ENCODE data around the gene ANKRD33. TPM values are rescaled to one million over a fixed set of nuclear protein-coding genes. Genes with fewer than 3 reads are reported as not detected.
A peak's percentile ranks its signal among the peaks of the same experiment; 100 is the strongest.

Gene ANKRD33
- polyA plus RNA-seq, 1 of the 3 experiments (the other 2 are of a cell fraction): not detected

GRCh38 chr12:51908876-51909592 is 21.1 kb downstream of the ANKRD33 start:
- no peak overlapping the region for H3K27ac ChIP-seq (ENCODE audit: low read depth in 2 of 2, low read length in 1 of 2)

DNA sequence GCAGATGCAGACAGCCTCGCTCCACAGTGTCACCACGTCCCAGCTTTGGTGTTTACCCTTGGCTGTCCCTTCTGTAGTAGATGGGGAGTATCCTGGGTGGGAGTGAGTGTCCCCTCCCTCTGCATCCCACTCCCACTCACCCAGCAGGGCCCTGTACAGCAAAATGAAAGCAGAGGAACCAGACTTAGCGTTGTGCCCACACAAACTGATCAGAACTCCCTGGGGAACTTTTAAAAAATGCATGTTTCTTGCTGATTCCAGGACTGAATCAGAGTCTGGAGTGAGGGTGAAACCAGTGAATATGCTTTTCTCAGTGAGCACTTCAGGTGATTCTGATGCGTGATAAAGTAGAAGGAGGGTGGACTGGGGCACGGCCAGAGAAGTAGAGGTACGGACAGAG is 22.3 kb downstream of the ANKRD33 start:
- Histone ChIP-seq H3F3A (replicated peaks; ENCODE audit: insufficient read depth) (no peaks in the 10 kb centered on the region), H3K27ac (ENCODE audit: low read depth in 2 of 2, low read length in 1 of 2) (peak overlapping the region in 1 of 2 experiments; percentile 84; a peak in 2 of 4 replicates), H2AFZ (ENCODE audit: low read depth) (no peak overlapping the region), H3K9me2 (no peaks in the 10 kb centered on the region), H3K4me2 (no peak overlapping the region), H3K4me1 (ENCODE audit: control insufficient read depth in 1 of 2, insufficient read depth in 2 of 2, low read depth in 1 of 2, low read length in 1 of 2) (peaks cover 0 to 68% of the 10 kb centered on the region in 2 experiments; a peak in 2 of 4 replicates), H3K36me3 (replicated peaks in 1 of 2; ENCODE audit: control insufficient read depth in 1 of 2, insufficient read depth in 2 of 2, low read length in 1 of 2) (no peaks in the 10 kb centered on the region), H3K27me3 (ENCODE audit: insufficient read depth) (no peaks in the 10 kb centered on the region), H4K20me1 (ENCODE audit: insufficient read depth) (no peaks in the 10 kb centered on the region), H3K9ac (no peak overlapping the region), H3K79me2 (ENCODE audit: insufficient read depth) (no peaks in the 10 kb centered on the region), H3K4me3 (ENCODE audit: low read depth in 2 of 2, low read length in 1 of 2) (no peak overlapping the region), H3K9me3 (no peaks in the 10 kb centered on the region)
- WGBS (ENCODE audit: low lambda C conversion rate): 88% methylated on average over 5 of the region's 6 CpGs
- DNase-seq: no peak
- TF ChIP-seq JUND (IDR thresholded peaks at IDR 0.05) (no peak), EZH2phosphoT487 (IDR thresholded peaks at IDR 0.05; ENCODE audit: borderline replicate concordance, low read depth) (no peak), RFX5 (IDR thresholded peaks at IDR 0.05; ENCODE audit: low read length) (no peak), CHD2 (IDR thresholded peaks at IDR 0.05; ENCODE audit: low read length, partially characterized antibody) (no peak), FOSL2 (IDR thresholded peaks at IDR 0.05; ENCODE audit: borderline replicate concordance, low read depth) (no peak), TCF12 (IDR thresholded peaks at IDR 0.05) (no peak), TEAD4 (IDR thresholded peaks at IDR 0.05; ENCODE audit: borderline replicate concordance, insufficient read depth) (no peak), MAX (IDR thresholded peaks at IDR 0.05; ENCODE audit: low read depth) (no peak), CTCF (IDR thresholded peaks at IDR 0.05) (no peak), YY1 (IDR thresholded peaks at IDR 0.05; ENCODE audit: low read depth) (no peak), USF1 (IDR thresholded peaks at IDR 0.05; ENCODE audit: borderline replicate concordance, low read depth) (no peak), MXI1 (IDR thresholded peaks at IDR 0.05; ENCODE audit: low read depth, low read length) (no peak), RXRA (IDR thresholded peaks at IDR 0.05; ENCODE audit: borderline replicate concordance, low read depth) (no peak), SIN3A (IDR thresholded peaks at IDR 0.05; ENCODE audit: borderline replicate concordance, low read depth, low read length) (no peak), SMC3 (IDR thresholded peaks at IDR 0.05; ENCODE audit: low read depth, low read length) (no peak), USF2 (IDR thresholded peaks at IDR 0.05; ENCODE audit: borderline replicate concordance, low read depth, low read length) (no peak), POLR2AphosphoS5 (IDR thresholded peaks at IDR 0.05; ENCODE audit: low read depth, low read length) (no peak)
- TF ChIP-seq, protein P1, sequence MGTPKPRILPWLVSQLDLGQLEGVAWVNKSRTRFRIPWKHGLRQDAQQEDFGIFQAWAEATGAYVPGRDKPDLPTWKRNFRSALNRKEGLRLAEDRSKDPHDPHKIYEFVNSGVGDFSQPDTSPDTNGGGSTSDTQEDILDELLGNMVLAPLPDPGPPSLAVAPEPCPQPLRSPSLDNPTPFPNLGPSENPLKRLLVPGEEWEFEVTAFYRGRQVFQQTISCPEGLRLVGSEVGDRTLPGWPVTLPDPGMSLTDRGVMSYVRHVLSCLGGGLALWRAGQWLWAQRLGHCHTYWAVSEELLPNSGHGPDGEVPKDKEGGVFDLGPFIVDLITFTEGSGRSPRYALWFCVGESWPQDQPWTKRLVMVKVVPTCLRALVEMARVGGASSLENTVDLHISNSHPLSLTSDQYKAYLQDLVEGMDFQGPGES (IDR thresholded peaks at IDR 0.05; ENCODE audit: low read depth, low read length): no peak
- ChIA-PET CTCF (interaction anchor here (1.1 to 6.0 kb wide), 7 partner anchors 12 to 115 kb away, joined by 3 to 23 read pairs (median 9); no protein-coding TSS in a partner anchor), POLR2A (no interaction called here)

More at GRCh38 chr12:51908876-51909592, 21.1 kb downstream of the ANKRD33 start:
- Histone ChIP-seq H3K27me3 (ENCODE audit: insufficient read depth) (no peaks in the 10 kb centered on the region), H3K79me2 (ENCODE audit: insufficient read depth) (no peaks in the 10 kb centered on the region), H3K9me3 (no peaks in the 10 kb centered on the region), H3K36me3 (replicated peaks in 1 of 2; ENCODE audit: control insufficient read depth in 1 of 2, insufficient read depth in 2 of 2, low read length in 1 of 2) (no peaks in the 10 kb centered on the region), H3K4me3 (ENCODE audit: low read depth in 2 of 2, low read length in 1 of 2) (no peak overlapping the region), H3K9ac (no peak overlapping the region), H2AFZ (ENCODE audit: low read depth) (no peak overlapping the region), H3K4me1 (ENCODE audit: control insufficient read depth in 1 of 2, insufficient read depth in 2 of 2, low read depth in 1 of 2, low read length in 1 of 2) (peaks cover 0 to 60% of the 10 kb centered on the region in 2 experiments; a peak in 2 of 4 replicates), H4K20me1 (ENCODE audit: insufficient read depth) (no peaks in the 10 kb centered on the region), H3K9me2 (no peaks in the 10 kb centered on the region), H3F3A (replicated peaks; ENCODE audit: insufficient read depth) (no peaks in the 10 kb centered on the region), H3K4me2 (no peak overlapping the region)
- CTCF ChIA-PET: interaction anchor here (0.6 to 6.0 kb wide), 5 partner anchors 14 to 1149 kb away, joined by 3 to 23 read pairs (median 3); no protein-coding TSS in a partner anchor
- no peak for DNase-seq
- POLR2A ChIA-PET: no interaction called here
- 77% methylated on average over 8 of the region's 9 CpGs for WGBS (ENCODE audit: low lambda C conversion rate)
- TF ChIP-seq GABPA (IDR thresholded peaks at IDR 0.05; ENCODE audit: low read depth) (no peak), TAF1 (IDR thresholded peaks at IDR 0.05; ENCODE audit: borderline replicate concordance, low read depth, low read length) (no peak), TEAD4 (IDR thresholded peaks at IDR 0.05; ENCODE audit: borderline replicate concordance, insufficient read depth) (no peak), NRF1 (IDR thresholded peaks at IDR 0.05; ENCODE audit: low read depth, low read length) (no peak), NFIC (IDR thresholded peaks at IDR 0.05; ENCODE audit: borderline replicate concordance) (no peak)

All from SK-N-SH (cell line).